HG02763 (cell line): Measurements from ENCODE around the gene KCNMA1.

Source experiments
- ATAC-seq: cut with Tn5 transposase; IDR thresholded peaks from one replicate; pipeline ENCODE4 v1.9.1; 2021; ENCODE audit warnings: mild to moderate bottlenecking, moderate library complexity; ENCODE audit not compliant: unreplicated experiment

The KCNMA1 gene

GRCh38 chr10:77075926-77076325, 561.7 kb downstream of the KCNMA1 start:
- ATAC-seq = no peak

GRCh38 chr10:77074104-77074624, 563.4 kb downstream of the KCNMA1 start:
- ATAC-seq = no peak

- ATAC-seq = no peak
Measured at GRCh38 chr10:77073663-77073960, 564.0 kb downstream of the KCNMA1 start.

- no peak for ATAC-seq
Measured at GRCh38 chr10:77072836-77073662, 564.6 kb downstream of the KCNMA1 start.

GRCh38 chr10:77072361-77072835, 565.2 kb downstream of the KCNMA1 start:
- ATAC-seq = no peak

GRCh38 chr10:77071956-77072355, 565.7 kb downstream of the KCNMA1 start:
- no peak for ATAC-seq

GRCh38 chr10:77071001-77071511, 566.6 kb downstream of the KCNMA1 start:
- no peak for ATAC-seq

- no peak for ATAC-seq
Measured at GRCh38 chr10:77070346-77070745, 567.3 kb downstream of the KCNMA1 start.

GRCh38 chr10:77068969-77069368, 568.6 kb downstream of the KCNMA1 start:
- no peak for ATAC-seq

GRCh38 chr10:77068272-77068671, 569.3 kb downstream of the KCNMA1 start:
- no peak for ATAC-seq

GRCh38 chr10:77062381-77062780, 575.2 kb downstream of the KCNMA1 start:
- no peak for ATAC-seq

GRCh38 chr10:77060913-77061312, 576.7 kb downstream of the KCNMA1 start:
- ATAC-seq = no peak

GRCh38 chr10:77056650-77057049, 581.0 kb downstream of the KCNMA1 start:
- no peak for ATAC-seq

- ATAC-seq = no peak
Measured at GRCh38 chr10:77052593-77052992, 585.0 kb downstream of the KCNMA1 start.

GRCh38 chr10:77051837-77052236, 585.8 kb downstream of the KCNMA1 start:
- ATAC-seq = no peak

- ATAC-seq = no peak
Measured at GRCh38 chr10:77049896-77050295, 587.7 kb downstream of the KCNMA1 start.

- ATAC-seq = no peak
Measured at GRCh38 chr10:77049146-77049545, 588.5 kb downstream of the KCNMA1 start.

- no peak for ATAC-seq
Measured at GRCh38 chr10:77045085-77045484, 592.5 kb downstream of the KCNMA1 start.

- ATAC-seq = no peak
Measured at GRCh38 chr10:77043420-77043763, 594.2 kb downstream of the KCNMA1 start.

GRCh38 chr10:77042706-77043419, 594.7 kb downstream of the KCNMA1 start:
- no peak for ATAC-seq

GRCh38 chr10:77041636-77042258, 595.9 kb downstream of the KCNMA1 start:
- ATAC-seq = no peak
